Spinal cord (tissue), 10 donors: ENCODE measurements around the gene FRMD6. TPM values are rescaled to one million over a fixed set of nuclear protein-coding genes. Genes with fewer than 3 reads are reported as not detected.
"Not testable (repeated sequence)": the region's sequence is repeated elsewhere in the genome, so short reads cannot be mapped to it uniquely, and the experiment has no call there.

Source experiments
- DNase-seq, 6 donors: peaks; one replicate each; pipeline versions ENCODE4 v3.0.0 to v3.0.0-alpha.2; 2013 to 2015; ENCODE audit warnings: low spot score in 6 of 6, low read depth in 4 of 6
- H3K27ac ChIP-seq: one replicate; pipeline ENCODE4 v1.5.1; 2013; ENCODE audit warnings: low read depth, low read length, control low read depth
- H3K27me3 ChIP-seq: one replicate; pipeline ENCODE4 v1.6.1; 2013; ENCODE audit warnings: low read length; ENCODE audit not compliant: control insufficient read depth, insufficient read depth
- H3K36me3 ChIP-seq: one replicate; pipeline ENCODE4 v1.6.1; 2013; ENCODE audit warnings: low read length; ENCODE audit not compliant: control insufficient read depth, insufficient read depth
- H3K4me1 ChIP-seq: one replicate; pipeline ENCODE4 v1.6.1; 2013; ENCODE audit warnings: low read length; ENCODE audit not compliant: control insufficient read depth, insufficient read depth
- H3K4me3 ChIP-seq: one replicate; pipeline ENCODE4 v1.5.1; 2013; ENCODE audit warnings: low read depth, low read length, control low read depth
- H3K9me3 ChIP-seq: one replicate; pipeline ENCODE4 v1.6.1; 2013; ENCODE audit warnings: low read length; ENCODE audit not compliant: control insufficient read depth, insufficient read depth
- WGBS: methylation state at CpG from one replicate; pipeline ENCODE4 v1.1.5; 2013; ENCODE audit warnings: missing lambda C conversion rate; ENCODE audit not compliant: insufficient coverage; 5-methylcytosine and 5-hydroxymethylcytosine counted together
- polyA plus RNA-seq, 2 donors: library from polyadenylated mRNA; unstranded; fragments of 120-200 nt; gene quantifications; one replicate each; pipeline ENCODE4 v1.2.1, GENCODE V29; 2013; ENCODE audit not compliant: insufficient read length in 2 of 2
- total RNA-seq, 2 donors: library from RNA; depleted of rRNA in 1 of 2; stranded (reverse); fragments of 120-200 nt in 1 of 2; fragments of >200 nt in 1 of 2; gene quantifications; one replicate each; pipeline versions ENCODE4 v1.2.3 to v1.2.4, GENCODE V29; 2013 to 2014
- donor health status: healthy.

FRMD6 gene
- total and polyA plus RNA-seq, 4 donors, result 15.9 to 80.6 (median 41.2) TPM

DNA sequence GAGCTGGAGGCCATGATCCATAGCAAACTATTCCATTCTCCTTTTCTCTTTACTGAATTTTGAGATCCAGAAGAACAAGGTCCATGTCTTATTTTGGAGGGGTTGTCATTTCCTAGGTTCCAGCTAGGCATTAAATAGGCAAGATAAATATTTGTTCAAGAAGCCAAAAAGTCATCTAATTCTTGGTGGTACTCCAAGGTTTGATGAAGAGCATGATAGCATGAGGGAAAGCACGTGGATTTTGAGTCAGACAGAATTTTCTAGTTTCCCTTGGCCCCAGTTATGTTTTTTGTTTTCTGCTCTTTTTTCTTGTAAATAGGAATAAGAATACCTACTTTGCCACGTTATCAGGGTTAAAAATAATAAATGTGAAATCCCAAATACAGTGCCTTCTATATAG lies 25.5 kb upstream of the FRMD6 start:
- WGBS, result no CpG with 5 or more reads among the region's 2 CpGs
- no peak overlapping the region for H3K4me3 ChIP-seq

DNA sequence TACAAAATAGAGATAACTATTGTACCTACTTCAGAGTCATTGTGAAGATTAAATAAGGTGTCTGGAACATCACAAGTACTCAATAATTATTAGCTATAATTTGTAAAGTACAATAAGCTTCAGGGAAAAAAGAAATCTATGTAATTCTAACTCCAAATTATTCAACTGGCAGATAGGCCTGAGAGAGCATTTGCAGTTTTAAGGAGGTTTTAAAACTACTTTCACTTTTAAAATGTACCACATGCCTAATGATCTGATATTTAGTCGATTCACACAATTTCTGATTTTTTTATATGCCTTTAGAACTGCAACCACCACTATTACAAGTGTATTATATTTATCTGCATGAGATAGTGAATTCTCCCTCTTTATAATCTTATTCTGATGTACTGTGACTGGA lies 24.9 kb upstream of the FRMD6 start:
- Histone ChIP-seq H3K36me3 (no peaks in the 10 kb centered on the region), H3K27ac (no peak overlapping the region), H3K9me3 (no peaks in the 10 kb centered on the region), H3K4me1 (no peaks in the 10 kb centered on the region), H3K27me3 (no peaks in the 10 kb centered on the region), H3K4me3 (no peak overlapping the region)
- no peak for DNase-seq
- no CpG with 5 or more reads among the region's 1 CpG for WGBS

More for the DNA sequence above, 25.5 kb upstream of the FRMD6 start:
- H3K27ac ChIP-seq, result no peak overlapping the region
- no peaks in the 10 kb centered on the region for H3K27me3 ChIP-seq
- H3K9me3 ChIP-seq, result no peaks in the 10 kb centered on the region
- H3K4me1 ChIP-seq, result no peaks in the 10 kb centered on the region
- DNase-seq, result no peak
- H3K36me3 ChIP-seq, result no peaks in the 10 kb centered on the region

DNA sequence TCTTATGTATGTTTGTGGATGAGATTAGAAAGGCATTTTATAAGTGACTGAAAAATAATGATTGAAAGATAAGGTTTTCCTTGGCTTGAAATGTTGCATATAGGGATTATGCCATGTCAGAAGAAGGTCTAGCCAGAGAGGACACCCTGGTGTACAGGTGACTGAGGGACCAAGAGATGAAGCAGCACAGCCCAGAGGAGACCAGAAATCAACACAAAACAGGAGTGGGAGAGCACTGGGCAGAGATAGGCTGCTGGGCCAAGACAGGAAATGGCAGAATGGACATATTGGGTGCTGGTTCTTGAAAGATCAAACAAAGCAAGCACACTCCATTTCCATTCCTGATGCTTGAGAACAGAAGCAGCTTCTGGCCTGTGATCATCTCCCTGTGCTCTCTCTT lies 24.4 kb upstream of the FRMD6 start:
- DNase-seq, result no peak
- no peak overlapping the region for H3K4me3 ChIP-seq

DNA sequence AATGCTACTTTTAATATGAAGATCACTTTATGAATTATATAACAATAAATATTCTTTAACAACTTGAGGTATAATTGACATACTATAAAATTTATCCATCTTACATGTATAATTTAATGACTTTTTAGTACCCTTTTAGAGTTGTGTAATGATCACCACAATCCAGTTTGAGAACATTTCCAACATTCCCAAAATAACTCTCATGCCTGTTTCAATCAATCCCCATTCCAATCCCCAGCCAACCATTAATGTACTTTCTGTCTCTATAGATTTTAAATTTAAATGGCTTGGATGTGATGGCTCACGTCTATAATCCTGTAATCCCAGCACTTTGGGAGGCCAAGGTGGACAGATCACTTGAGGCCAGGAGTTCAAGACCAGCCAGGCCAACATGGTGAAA lies 23.5 kb upstream of the FRMD6 start:
- Histone ChIP-seq H3K9me3 (no peaks in the 10 kb centered on the region), H3K4me3 (no peak overlapping the region), H3K36me3 (no peaks in the 10 kb centered on the region), H3K4me1 (no peaks in the 10 kb centered on the region), H3K27me3 (no peaks in the 10 kb centered on the region), H3K27ac (no peak overlapping the region)
- 100% methylated on average over 1 of the region's 1 CpG for WGBS
- no peak for DNase-seq

More for the DNA sequence above, 24.4 kb upstream of the FRMD6 start:
- no peaks in the 10 kb centered on the region for H3K27me3 ChIP-seq
- no peaks in the 10 kb centered on the region for H3K9me3 ChIP-seq
- no peaks in the 10 kb centered on the region for H3K4me1 ChIP-seq
- no peaks in the 10 kb centered on the region for H3K36me3 ChIP-seq
- no peak overlapping the region for H3K27ac ChIP-seq

DNA sequence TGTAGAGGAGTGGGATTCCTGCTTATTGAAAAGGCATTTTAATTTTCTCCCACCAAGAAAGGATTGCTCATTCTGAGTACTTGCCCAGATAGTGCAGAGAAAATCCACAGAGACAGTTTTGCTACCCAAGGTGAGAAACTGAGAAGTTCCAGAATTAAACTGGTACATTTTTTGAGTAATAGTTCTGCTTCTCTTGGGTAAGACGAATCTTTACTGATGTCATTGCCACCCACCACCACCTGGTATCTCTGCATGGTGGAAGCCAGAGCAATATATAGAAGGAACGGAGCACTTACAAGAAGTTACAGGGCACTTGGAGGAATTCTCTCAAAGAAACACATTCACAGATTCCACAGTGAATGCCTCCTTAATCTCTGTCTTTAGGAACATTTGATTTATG lies 20.7 kb upstream of the FRMD6 start:
- Histone ChIP-seq H3K4me3 (no peak overlapping the region), H3K27ac (no peak overlapping the region), H3K36me3 (no peaks in the 10 kb centered on the region), H3K9me3 (no peaks in the 10 kb centered on the region), H3K27me3 (no peaks in the 10 kb centered on the region), H3K4me1 (no peaks in the 10 kb centered on the region)
- DNase-seq, result no peak
- no CpG with 5 or more reads among the region's 2 CpGs for WGBS

DNA sequence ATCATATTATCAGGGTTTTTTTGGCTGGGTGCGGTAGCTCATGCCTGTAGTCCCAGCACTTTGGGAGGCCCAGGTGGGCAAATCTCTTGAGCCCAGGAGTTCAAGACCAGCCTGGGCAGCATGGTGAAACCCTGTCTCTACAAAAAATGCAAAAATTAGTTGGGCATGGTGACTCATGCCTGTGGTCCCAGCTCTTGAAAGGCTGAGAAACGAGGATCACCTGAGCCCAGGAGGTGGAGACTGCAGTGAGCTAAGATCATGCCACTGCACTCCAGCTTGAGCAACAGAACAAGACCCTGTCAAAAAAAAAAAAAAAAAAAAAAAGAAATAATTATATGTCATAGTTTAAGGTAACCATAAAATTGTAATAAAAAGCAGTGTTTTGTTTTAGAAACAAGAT lies 18.4 kb upstream of the FRMD6 start:
- H3K27ac ChIP-seq, H3K4me3 ChIP-seq, H3K27me3 ChIP-seq, H3K9me3 ChIP-seq, H3K4me1 ChIP-seq, DNase-seq, H3K36me3 ChIP-seq: not testable (repeated sequence)
- WGBS, result 100% methylated on average over 1 of the region's 2 CpGs

DNA sequence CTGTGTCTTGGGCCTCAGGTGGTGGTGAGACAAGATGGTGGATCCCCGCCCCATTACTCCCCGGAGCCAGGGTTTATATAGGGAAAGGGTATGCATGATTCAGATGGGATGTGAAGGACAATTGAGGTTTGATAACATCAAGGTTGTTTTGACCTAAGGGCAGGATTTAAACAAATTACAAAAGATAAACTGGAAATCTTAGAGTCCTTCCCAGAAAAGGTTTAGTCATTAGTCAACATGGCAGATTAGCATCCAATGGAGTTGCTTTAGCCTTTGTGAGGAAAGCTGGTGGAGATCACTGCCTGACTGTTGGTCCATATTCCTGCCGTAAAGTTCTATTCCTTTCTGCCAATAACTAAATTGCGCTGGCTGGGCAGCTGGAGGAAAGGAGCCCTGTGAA lies 15.6 kb upstream of the FRMD6 start:
- no peak overlapping the region for H3K4me3 ChIP-seq
- no peaks in the 10 kb centered on the region for H3K27me3 ChIP-seq
- H3K36me3 ChIP-seq, result no peaks in the 10 kb centered on the region
- H3K4me1 ChIP-seq, result no peaks in the 10 kb centered on the region
- no peak for DNase-seq
- WGBS, result 77% methylated on average over 2 of the region's 4 CpGs
- H3K27ac ChIP-seq, result no peak overlapping the region
- H3K9me3 ChIP-seq, result no peaks in the 10 kb centered on the region

DNA sequence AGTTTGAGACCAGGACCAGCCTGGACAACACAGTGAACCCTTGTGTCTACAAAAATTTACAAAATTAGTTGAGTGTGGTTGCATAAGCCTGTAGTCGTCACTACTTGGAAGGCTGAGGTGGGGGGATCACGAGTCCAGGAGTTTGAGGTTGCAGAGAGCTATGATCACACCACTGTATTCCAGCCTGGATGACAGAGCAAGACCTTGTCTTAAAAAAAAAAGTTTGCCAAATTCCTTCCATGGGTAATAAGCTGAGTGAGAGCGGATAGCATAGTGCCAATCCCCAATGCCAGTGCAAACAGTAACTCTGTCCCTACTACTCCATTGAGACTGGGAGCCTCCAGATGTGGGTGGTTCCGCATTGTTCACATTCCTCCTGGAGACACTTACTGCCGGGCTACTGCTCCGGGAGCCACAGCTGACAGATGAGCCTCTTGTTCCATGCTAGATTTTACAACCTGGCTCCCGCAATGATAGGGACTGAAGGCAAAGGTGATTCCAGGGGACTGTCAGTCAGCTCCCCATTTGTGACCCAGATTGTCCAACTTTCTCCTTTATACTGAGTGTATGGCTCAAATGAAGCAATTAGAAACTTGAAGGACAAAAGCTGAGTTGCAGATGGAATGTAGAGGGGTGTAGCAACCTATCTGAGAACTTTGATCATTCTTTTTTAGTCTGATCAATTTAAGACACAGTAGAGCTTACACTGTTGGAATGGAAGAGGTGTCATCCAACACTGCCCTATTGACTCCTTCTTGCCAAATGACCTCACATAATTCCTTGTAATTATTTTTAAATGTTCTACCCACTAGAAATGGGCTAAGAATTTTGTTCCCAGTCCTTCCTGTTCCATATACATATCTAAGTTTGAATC lies 13.4 kb upstream of the FRMD6 start:
- no peak overlapping the region for H3K27ac ChIP-seq
- no peaks in the 10 kb centered on the region for H3K4me1 ChIP-seq
- DNase-seq, result no peak
- 27% methylated on average over 3 of the region's 7 CpGs for WGBS
- H3K9me3 ChIP-seq, result no peaks in the 10 kb centered on the region
- H3K27me3 ChIP-seq, result no peaks in the 10 kb centered on the region
- no peak overlapping the region for H3K4me3 ChIP-seq
- H3K36me3 ChIP-seq, result no peaks in the 10 kb centered on the region

DNA sequence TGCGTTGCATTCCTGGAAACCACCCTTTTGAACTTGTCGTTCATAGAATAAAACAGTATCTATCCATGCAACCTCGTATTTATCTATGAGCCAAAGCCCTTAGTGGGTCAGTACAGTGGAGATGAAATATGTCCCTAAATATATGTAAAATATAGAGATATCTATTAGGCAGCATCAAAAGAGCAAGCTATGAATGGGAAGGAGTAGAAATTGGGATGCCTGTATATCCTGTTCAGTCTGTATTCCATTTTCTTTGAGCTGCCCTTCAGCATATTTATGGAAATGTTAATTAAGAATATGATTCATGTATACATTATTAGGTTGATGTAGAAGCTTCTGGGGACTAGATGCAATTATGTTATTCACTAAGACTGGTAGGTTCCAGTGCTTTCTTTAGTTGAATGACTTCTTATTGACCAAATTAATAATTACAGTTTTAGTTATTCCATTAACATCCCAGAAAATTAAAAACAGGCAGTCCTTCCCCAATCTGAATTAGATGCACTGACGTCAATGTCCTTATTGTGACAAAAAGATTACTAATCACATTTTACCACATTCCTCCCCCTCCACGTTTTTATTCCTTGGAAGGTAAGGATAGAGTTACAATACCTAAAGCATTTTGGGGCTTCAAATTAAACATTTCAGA lies 11.9 kb upstream of the FRMD6 start:
- H3K36me3 ChIP-seq, result no peaks in the 10 kb centered on the region
- H3K27me3 ChIP-seq, result no peaks in the 10 kb centered on the region
- DNase-seq, result no peak
- no peaks in the 10 kb centered on the region for H3K4me1 ChIP-seq
- no peaks in the 10 kb centered on the region for H3K9me3 ChIP-seq
- H3K27ac ChIP-seq, result no peak overlapping the region
- no peak overlapping the region for H3K4me3 ChIP-seq
- WGBS, result no CpG with 5 or more reads among the region's 5 CpGs

DNA sequence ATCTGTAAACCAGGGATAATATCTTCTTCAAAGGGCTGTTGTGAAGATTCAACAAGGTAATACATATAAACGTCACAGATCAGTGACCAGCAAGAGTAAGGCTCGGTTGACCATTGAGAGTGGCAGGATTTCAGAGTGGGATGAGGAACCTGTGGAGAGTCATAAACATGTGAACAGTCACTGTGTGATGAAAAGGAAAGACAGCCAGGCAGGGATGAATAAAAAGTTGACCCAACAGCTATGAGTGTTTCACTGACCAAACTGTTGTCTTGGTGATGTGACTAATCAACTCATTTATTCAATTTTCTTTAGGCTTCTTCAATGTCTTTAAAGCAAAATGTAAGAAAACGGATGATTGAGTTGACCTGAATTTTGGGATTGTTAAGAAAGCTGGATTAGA lies 8.6 kb upstream of the FRMD6 start:
- Histone ChIP-seq H3K36me3 (no peaks in the 10 kb centered on the region), H3K27me3 (no peaks in the 10 kb centered on the region), H3K9me3 (no peaks in the 10 kb centered on the region), H3K4me1 (no peaks in the 10 kb centered on the region), H3K27ac (no peak overlapping the region), H3K4me3 (no peak overlapping the region)
- WGBS, result 68% methylated on average over 3 of the region's 3 CpGs
- DNase-seq, result no peak
